Ovary (tissue), 3 donors: ENCODE results near the gene ZFYVE26.

Source experiments
- CTCF ChIP-seq, 3 donors: fragments of 450-650 bp in 2 of 3; fragments of 200-600 bp in 1 of 3; IDR thresholded peaks; one replicate each; pipeline versions ENCODE4 v1.5.1 to v1.8.0; 2016 to 2022; ENCODE audit warnings: antibody characterized with exemption in 3 of 3, mild to moderate bottlenecking in 1 of 3
- EP300 ChIP-seq: sonication (generic); formaldehyde crosslinking; IDR thresholded peaks from one replicate; pipeline ENCODE4 v1.6.1; 2017; ENCODE audit warnings: antibody characterized with exemption
- POLR2A ChIP-seq: fragments of 450-650 bp; IDR thresholded peaks from one replicate; pipeline ENCODE4 v1.6.1; 2017; ENCODE audit warnings: antibody characterized with exemption, mild to moderate bottlenecking, moderate library complexity
- donor health status: DM: no; HTN: no; CAD: no.

GRCh38 chr14:67815573-67816225 is 691 bp downstream of the ZFYVE26 start:
- TF ChIP-seq CTCF (IDR thresholded peaks at IDR 0.05) (no peak), POLR2A (no peak), EP300 (no peak)
